HL-60/S4 treated with retinoic acid at 250 ng/mL for 4 days and 3 days (cell line): ENCODE measurements around the gene EMC9.
"Not testable (repeated sequence)": the region's sequence is repeated elsewhere in the genome, so short reads cannot be mapped to it uniquely, and the experiment has no call there.

Experiments
- in situ Hi-C: fragments of 300-500 bp; cut with MboI; formaldehyde crosslinking; loops from 2 replicates; pipeline ENCODE4 v1.7.0; 2022; ENCODE audit warnings: low sequenced_read_pairs

Gene EMC9

DNA sequence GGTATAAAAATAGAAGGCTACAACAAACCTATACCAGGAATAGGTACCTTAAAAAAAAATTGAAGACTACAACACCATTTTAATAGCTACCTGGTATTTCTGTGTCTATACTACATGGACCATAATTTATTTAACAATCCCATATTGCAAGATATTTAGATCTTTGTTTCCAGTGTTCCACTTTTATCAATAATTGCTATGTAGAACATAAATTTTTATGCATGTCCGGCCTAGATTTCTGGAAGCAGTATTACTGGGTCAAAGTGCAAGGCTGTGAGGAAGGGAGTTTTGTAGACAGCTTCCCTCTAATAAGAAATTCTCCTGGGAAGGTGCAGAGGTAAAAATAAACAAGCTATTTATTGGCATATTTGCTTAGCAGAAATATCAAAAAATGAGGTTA is 30.9 kb downstream of the EMC9 start:
- in situ Hi-C loops = no loop called here

DNA sequence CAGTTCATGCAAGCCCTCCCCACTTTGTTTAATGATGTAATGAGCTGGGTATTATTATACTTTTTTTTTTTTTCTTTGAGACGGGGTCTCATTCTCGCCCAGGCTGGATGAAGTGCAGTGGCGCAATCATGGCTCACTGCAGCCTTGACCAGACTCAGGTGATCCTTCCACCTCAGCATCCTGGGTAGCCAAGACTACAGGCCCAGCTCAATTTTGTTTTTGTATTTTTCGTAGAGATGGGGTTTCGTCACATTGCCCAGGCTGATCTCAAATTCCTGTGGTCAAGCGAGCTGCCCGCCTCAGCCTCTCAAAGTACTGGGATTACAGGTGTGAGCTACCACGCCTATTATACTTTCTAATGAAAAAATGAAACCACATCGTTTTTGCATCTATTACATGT is 31.3 kb downstream of the EMC9 start:
- in situ Hi-C loops = no loop called here

DNA sequence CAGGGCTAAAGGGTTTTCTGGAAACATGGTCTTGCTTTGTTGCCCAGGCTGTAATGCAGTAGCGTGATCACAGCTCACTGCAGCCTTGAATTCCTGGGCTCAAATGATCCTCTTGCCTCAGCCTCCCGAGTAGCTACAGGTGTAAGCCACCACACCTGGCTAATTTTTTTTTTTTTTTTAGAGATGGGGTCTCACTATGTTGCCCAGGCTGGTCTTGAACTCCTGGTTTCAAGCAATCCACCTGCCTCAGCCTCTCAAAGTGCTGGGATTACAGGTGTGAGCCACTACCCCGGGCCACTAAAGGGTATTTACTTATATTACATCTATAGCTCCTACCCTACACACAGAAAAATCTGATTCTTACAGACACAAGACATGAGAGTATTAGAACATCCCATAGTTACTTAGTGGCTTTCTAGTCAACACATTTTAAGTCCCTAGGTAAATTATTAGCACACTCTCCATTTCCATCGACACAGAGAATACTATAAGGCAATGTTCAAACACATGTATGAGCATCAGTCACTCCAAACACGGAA is 33.0 kb downstream of the EMC9 start:
- in situ Hi-C loops = no loop called here

DNA sequence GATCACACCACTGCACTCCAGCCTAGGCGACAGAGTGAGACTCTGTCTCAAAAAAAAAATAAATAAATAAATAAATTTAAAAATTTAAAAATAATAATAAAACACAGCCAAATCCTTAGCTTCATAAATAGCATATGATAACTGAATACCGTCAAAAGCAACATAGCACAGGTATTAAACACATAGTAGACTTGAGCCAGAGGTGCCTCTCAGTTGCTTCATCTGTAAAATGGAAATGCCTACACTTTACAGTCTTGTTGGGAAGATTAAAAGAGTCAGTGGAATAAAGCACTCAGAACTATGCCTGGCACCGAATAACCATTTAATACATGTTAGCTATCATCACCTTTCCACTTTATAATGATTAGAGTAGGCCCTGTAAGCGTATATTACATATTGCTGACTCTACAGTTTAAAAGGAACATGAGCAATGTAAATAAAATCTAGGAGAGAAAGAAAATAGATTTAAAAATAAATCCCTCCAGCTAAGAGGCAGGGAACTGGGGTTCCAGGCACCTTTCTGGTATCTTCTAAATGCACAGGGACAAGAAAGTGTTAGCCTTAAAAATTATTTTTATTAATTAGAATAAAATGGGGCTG is 34.6 kb downstream of the EMC9 start:
- in situ Hi-C loops = no loop called here

DNA sequence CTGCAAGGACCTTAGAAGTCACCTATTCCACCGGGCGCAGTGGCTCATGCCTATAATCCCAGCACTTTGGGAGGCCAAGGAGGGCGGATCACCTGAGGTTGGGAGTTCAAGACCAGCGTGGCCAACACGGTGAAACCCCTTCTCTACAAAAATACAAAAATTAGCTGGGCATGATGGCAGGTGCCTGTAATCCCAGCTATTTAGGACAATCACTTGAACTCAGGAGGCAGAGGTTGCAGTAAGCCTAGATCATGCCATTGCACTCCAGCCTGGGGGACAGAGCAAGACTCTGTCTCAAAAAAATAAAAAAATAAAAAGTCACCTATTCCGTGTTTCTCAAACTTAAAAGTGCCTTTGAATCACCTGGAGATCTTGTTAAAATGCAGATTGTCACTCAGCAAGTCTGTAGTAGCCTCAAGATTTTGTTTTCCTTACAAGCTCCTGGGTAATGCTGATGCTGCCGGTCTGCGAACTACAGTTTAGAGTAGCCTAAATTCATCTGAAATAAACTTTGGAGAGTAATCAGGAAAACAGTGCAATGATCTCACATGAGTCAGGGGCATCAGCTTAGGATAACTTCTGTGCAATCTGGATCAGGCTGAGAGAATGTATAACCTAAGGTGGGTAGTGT is 35.7 kb downstream of the EMC9 start:
- in situ Hi-C loops = not testable (repeated sequence)

DNA sequence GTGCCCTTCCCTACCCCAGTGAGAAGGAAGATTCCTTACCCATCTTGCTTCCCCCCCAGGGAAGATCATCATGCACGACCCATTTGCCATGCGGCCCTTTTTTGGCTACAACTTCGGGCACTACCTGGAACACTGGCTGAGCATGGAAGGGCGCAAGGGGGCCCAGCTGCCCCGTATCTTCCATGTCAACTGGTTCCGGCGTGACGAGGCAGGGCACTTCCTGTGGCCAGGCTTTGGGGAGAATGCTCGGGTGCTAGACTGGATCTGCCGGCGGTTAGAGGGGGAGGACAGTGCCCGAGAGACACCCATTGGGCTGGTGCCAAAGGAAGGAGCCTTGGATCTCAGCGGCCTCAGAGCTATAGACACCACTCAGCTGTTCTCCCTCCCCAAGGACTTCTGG is 37.9 kb downstream of the EMC9 start:
- in situ Hi-C loops = no loop called here

DNA sequence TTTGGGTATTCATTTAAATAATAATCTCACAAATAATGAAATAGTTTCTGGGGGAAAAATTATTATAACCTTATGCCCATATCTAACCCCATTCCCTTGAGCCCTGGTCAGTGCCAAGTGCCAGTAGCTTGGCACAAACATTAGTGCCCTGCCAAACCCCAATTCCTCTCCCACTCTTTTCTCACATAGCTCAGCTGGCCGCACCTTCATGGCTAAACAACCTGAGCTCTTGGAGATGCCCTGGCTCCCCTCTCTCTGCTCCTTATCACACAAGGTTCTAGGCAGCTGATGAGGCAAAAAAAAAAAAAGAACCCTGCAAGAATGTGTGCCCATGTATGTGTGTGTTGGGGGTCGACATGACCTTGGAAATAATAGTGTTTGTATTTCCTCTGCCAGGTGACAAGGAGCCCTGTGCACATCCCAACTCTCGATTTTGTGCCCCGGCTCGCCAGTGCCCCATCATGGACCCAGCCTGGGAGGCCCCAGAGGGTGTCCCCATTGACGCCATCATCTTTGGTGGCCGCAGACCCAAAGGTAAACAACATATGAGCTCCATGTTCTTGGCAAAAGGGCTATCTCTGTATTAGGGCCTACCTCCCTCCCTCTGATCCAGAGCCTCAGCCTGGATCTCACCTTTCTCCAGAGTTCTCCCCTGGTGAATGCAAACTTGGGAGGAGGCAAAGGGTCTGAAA is 38.9 kb downstream of the EMC9 start:
- in situ Hi-C loops = no loop called here

DNA sequence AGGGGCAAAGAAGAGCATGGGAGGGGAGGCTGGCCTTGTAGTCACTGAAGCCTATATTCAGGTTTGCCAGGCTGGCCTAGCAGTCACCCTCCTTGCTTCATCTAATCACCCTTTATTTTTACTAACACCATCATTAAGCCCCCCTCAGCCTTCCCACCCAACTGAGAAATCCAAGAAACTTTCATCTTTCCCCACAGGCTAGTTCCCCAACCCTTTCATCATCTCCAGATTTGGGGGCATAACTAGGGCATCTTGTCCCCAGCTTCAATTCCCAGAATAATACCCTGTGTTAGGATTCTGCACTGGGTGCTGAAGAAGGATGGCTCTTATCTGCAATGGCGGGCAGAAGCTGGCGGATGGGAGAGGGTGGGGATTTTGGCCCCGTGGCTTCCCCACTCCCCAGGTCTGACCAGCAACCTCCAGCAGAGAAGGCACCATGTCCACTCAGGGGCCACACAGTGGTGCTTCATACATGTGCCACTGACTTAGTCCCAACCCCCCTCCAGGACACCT is 40.4 kb downstream of the EMC9 start:
- in situ Hi-C loops = no loop called here

DNA sequence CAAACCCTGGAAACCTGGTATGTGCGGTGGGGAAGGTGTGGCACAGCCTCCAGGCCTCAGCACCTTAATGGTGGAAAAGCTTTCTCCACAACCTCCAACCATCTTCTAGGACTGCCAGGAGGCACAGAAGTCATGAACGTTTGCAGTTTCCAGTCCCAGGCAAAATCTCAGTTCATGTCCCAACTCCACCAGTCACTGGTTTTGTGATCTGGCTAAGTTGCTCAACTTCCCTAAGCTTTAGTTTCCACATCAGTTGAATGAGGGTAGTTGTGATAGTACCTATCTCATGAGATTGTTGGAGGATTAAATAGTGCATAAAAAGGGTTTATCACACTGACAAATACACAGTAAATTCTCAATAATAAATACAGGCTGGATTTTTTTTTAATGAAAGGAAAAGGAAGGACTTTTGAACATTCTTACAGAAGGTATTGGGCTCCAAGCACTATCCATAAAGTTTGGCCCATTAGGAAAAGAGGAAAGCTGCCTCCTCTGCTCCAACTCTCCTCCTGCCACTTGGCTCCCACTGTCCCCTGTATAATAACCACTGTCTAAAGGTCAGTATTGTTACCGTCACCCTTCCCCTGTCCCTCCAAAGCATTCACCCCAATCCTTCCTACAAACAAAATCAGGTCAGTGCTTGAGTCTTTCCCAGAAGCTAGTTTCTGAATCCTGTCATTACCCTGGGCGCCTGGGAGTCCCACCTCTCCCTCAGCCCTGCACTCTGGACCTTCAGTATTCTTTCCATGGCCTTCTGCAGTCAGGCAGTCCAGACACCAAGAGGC is 41.0 kb downstream of the EMC9 start:
- in situ Hi-C loops = no loop called here

DNA sequence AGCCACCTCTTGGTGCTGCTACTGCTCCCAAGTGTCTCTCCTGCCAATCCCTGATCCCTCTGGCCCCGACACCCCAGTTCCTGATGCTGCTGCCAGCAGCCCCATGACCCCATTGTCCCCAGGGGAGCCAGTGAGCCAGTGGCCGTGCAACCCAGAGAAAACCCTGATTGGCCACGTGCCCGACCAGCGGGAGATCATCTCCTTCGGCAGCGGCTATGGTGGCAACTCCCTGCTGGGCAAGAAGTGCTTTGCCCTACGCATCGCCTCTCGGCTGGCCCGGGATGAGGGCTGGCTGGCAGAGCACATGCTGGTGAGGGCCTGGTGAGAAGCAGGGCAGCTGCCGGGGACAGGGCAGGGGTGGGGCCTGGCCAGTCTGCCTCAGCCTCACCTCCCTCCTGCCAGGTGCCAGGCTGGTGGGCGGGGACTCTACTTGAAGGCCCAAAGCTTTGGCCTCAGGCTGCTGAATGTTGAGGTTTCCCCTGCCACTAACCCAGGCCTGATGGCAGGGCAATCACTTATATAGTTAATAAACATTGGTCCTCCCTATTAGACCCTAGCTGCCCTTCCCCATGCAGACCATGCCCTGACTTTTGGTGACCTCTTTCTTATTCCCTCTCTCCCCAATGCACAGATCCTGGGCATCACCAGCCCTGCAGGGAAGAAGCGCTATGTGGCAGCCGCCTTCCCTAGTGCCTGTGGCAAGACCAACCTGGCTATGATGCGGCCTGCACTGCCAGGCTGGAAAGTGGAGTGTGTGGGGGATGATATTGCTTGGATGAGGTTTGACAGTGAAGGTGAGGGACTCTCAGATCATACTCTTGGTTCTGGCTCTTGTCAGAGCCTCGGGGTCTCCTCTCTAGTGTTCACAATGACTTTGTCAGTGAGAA is 42.2 kb downstream of the EMC9 start:
- in situ Hi-C loops = no loop called here

DNA sequence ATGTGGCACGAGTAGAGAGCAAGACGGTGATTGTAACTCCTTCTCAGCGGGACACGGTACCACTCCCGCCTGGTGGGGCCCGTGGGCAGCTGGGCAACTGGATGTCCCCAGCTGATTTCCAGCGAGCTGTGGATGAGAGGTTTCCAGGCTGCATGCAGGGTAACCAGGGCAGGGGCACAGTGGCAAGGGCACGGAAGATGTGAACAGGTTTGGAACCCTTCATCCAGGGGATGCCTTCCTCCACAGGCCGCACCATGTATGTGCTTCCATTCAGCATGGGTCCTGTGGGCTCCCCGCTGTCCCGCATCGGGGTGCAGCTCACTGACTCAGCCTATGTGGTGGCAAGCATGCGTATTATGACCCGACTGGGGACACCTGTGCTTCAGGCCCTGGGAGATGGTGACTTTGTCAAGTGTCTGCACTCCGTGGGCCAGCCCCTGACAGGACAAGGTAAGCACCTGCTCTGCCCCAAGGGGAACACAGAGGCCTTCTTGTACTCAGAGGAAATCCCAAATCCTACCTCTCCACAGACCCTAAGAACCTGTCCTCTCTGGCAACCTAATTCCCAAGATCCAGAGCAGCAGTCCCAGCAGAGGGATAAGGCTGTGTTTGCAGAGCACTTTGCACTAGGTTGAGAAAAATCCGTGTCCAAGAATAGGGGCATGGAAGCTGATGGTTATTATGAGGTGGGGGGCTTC is 43.0 kb downstream of the EMC9 start:
- in situ Hi-C loops = no loop called here

DNA sequence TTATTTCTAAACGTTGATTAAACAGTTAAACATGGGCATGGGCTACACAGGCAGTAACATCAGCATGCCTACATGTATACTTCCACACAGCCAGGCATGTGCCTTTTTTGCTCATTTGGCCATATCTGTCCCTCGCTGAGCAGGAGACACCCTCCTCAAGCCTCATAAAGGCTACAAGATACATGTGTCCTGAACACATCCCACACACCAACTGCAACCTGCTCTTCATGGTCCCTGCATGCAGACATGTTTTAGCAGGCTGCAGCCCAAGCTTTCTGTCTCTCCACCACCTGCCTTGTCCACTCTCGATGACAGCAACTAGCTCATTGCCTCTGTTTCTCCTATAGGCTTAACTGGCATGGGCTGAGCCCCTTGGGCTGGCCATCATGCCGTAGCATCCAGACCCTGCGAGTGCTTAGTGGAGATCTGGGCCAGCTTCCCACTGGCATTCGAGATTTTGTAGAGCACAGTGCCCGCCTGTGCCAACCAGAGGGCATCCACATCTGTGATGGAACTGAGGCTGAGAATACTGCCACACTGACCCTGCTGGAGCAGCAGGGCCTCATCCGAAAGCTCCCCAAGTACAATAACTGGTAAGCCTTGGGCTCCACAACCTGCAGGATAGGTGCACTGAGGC is 44.7 kb downstream of the EMC9 start:
- in situ Hi-C loops = no loop called here

DNA sequence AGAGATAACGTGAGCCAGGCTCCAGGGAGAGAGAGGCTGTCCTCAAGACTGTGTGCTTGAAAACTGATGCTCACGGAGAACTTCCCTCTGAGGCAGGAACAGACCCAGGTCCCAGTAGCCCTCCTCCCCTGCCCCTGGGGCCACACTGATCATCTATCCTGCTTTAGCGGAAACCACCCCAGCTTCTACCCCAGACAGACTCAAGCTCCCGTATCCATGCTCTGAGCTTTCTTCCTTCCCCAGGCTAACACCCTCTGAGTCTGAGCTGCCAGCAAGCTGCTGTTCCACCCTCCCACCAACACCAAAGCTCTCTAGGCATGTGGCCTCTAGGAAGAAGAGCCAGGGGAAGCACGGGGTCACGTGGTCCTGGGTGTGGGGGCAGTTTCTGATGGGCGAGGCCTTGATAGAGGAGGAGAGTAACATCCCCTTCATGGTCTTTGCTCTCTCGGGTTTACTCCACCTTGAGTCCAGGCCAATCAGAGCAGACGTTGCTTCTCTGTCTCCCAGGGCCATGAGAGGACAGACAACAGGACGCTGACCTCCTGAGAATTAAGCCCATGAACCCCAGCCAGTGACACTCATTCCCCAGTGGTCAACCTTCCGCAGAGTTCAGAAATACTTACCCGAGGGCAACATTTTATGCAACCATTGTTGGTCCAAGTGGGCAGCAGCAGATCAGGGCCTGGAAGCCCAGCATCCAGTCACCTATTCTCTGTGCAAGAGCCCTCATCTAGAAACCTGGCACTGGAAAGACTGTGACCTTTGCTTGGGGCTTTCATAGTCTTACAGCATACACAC is 45.9 kb downstream of the EMC9 start:
- in situ Hi-C loops = no loop called here

DNA sequence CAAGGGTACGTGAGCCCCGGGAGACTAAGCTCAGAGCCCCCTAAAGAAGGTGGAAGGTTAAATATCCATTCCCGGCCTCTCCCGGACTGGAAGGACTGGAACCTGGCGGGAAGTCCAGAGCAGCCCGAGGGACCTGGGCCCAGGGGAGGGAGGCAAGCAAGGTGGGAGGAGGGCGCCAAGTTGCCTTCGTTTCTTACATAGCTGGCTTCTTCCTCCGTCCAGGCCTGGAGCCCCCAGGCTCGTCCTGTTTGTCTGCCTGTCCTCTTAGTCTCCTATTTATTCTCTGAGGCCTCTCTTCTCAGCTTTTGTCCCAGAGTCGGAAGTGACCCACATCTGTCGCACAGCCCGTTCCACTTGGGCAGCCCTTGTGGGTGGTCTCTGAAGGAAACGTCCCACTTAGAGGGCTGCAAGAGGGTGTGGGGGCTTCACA is 46.5 kb downstream of the EMC9 start:
- in situ Hi-C loops = no loop called here

DNA sequence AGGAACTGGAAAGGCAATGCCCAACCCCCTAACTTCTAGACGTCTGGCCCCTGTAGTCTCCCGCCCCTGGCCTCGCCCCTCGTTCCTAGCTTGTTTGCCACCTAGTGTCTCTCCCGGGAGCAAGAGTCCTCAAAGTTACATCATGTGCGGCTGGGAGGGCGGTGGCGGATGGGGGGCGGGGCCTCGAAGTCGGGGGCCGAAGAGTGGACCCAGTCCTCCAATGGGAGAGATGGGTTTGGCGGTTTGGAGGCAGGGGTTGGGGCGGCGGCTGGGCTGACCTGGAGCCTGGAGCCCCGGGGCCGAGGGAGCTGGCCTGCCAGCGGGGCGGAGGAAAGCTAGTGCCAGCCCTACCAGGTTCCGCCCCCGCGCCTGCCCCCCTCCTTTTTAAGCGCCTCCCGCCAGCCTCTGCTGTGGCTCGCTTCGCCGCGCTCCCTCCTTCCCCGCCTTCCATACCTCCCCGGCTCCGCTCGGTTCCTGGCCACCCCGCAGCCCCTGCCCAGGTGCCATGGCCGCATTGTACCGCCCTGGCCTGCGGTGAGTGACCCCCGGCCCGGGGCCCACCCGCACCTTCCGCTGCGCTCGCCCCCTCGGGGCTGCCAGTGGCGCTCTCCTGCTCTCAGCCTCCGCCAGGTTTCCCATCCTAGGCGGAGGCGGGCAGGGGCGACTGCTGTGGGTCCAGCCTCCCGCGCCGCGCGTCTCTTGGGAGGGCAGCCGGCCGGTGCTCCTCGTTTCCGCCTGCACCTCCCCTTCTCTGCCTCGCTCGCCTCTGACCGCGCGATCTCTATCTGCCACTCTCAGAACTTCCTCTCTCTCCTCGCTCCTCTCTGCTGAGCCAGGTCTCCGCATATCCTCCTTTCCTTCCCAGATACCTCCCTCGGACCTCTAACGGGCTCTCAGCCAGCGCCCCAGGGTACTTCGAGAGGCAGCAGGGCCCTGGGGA is 47.2 kb downstream of the EMC9 start, which contains the start of gene PCK2:
PCK2 (plus strand) TSS at position 411 of the 940 bp plus-strand sequence; CDS start at position 506, 95 bp downstream.
- in situ Hi-C loops = no loop called here

DNA sequence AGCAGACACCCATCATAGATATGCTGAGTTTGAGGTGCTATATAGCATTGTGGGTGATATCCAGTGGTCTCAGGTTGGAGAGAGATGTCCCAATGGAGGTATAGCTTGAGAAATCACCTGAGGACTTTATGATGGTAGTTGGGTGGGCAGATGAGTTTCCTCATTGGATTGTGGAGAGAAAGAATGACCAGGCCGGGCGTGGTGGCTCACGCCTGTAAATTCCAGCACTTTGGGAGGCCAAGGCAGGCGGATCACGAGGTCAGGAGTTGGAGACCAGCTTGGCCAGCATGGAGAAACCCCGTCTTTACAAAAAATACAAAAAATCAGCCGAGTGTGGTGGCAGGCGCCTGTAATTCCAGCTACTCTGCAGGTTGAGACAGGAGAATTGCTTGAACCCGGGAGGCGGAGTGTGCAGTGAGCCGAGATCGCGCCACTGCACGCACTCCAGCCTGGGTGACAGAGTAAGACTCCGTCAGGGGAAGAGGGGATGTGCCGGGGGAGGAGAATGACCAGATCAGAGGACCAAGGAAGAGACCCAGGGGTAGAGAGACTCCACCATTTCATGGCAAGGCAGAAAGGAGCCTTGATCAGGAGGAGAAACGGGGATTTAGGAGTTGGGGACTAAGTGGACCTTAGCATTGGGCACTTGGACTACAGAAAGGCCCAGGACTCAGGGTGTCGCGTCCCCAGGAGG is 48.0 kb downstream of the EMC9 start:
- in situ Hi-C loops = no loop called here
